ENCODE results near the gene GPALPP1.
"Not testable (repeated sequence)": the region's sequence is repeated elsewhere in the genome, so short reads cannot be mapped to it uniquely, and the experiment has no call there.

Gene GPALPP1

DNA sequence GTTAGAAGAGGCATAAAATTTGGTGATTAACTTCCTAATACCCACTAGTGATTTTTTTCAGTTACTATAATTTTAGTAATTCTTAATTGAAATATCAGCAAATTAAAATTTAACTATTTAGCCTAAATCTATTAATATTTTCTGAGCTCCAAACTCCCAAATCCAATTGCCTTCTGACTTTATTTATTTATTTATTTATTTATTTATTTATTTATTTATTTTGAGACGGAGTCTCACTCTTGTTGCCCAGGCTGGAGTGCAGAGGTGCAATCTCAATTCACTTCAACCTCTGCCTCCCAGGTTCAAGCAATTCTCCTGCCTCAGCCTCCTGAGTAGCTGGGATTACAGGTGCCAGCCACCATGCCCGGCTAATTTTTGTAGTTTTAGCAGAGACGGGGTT, 74.6 kb downstream of the GPALPP1 start:
- not testable (repeated sequence) for DNase-seq

DNA sequence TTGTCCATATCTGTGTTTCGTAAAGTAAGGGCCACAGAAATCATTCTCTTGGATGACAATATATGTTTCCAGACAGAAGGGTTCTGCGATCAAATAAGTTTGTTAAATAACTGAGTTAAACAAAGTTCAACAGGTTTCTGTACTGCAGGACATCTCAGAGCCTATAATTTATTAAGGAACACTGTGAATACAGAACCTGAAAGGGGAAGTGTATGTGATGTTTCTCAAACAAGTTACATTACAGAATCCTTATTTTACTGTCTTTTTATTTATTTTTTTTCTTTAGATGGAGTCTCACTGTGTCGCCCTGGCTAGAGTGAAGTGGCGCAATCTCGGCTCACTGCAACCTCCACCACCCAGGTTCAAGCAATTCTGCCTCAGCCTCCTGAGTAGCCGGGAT, 75.6 kb downstream of the GPALPP1 start:
- DNase-seq = no peak

- DNase-seq = no peak
These were observed 79.0 kb downstream of the GPALPP1 start for GRCh38 chr13:45068036-45069001.

- DNase-seq = no peak
These were observed 84.5 kb downstream of the GPALPP1 start for GRCh38 chr13:45073809-45074208.

GRCh38 chr13:45074721-45075120, 85.4 kb downstream of the GPALPP1 start:
- no peak for DNase-seq

DNA sequence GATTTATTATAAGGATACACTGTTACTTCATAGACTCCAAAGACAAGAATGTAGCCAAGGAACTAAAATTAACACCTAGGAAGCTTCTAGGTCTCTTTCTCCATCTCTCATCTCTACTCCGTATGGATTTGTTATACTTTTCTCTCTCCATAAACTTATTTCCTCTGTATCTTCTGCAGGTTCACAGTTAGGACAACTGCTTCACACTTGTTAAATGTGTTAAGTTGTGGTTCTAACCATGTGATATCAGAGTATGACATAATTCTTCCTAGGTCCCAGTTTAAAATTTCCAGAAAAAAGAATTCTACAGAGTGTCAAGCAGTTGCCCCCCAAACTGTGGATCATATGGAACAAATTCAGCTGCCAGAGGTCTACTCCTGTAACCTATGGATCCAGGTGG, 88.7 kb downstream of the GPALPP1 start:
- DNase-seq = no peak

Measured in T-helper 2 cell (primary cell).